ENCODE data around the gene RXRG.

DNA sequence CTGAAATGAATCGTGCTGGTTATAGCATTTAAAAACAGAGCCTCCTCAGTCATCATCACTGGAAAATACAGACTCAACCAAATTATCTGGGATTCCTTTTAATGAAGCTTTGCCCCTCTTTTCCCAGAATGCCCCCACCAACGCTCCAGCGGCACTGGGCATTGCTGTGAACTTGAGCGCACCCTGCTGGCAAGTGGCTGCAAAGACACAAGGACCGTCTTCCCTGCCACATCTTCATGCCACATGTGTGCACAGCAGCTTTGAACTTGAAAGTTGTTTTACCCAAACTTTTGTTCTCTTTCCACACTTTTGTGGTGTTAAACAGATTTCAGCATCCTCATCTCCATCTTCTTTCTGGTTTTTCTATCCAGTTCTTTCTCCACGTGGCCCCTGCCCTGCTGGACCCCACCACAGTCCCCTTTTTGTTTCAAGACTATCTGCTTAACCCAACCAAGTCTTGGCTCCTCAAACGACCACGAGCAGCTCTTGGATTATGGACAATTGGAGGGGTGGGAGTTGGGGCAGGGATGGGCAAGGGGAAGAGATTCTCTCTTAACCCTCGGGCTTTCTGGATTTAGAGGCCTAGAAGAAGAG is 75.6 kb downstream of the RXRG start:
- TF ChIP-seq, protein P1, sequence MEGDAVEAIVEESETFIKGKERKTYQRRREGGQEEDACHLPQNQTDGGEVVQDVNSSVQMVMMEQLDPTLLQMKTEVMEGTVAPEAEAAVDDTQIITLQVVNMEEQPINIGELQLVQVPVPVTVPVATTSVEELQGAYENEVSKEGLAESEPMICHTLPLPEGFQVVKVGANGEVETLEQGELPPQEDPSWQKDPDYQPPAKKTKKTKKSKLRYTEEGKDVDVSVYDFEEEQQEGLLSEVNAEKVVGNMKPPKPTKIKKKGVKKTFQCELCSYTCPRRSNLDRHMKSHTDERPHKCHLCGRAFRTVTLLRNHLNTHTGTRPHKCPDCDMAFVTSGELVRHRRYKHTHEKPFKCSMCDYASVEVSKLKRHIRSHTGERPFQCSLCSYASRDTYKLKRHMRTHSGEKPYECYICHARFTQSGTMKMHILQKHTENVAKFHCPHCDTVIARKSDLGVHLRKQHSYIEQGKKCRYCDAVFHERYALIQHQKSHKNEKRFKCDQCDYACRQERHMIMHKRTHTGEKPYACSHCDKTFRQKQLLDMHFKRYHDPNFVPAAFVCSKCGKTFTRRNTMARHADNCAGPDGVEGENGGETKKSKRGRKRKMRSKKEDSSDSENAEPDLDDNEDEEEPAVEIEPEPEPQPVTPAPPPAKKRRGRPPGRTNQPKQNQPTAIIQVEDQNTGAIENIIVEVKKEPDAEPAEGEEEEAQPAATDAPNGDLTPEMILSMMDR (conservative IDR thresholded peaks at IDR 0.05; ENCODE audit: low read depth, low read length), result peak; percentile 93
- TF ChIP-seq EZH2 (IDR thresholded peaks at IDR 0.05; ENCODE audit: borderline replicate concordance, low read depth, low read length, poor library complexity, severe bottlenecking), result no peak

Measured in A673 (cell line).